ENCODE data around the gene KCNIP4. TPM values are rescaled to one million over a fixed set of nuclear protein-coding genes. Genes with fewer than 3 reads are reported as not detected.

KCNIP4 gene
- total RNA-seq, 1 experiment from 2014 or later: not detected

DNA sequence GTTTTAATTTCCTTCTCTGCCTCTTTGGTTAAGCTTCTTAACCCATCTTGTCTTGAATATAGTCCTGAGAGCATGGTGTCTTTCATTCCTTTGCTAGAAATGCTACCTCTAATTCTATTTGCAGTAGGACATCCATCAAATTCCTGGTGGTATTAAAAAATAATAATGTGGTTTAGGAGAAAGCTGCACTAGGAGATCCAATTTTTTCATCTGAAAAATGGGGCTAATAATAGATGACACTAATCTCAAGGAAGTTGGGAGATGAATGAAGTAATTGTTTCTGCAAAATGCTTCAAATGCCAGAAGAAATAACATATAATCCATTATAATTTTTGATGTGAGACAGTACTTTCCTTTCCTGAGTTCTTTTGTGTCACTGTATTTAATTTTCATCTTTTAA lies 1053.4 kb downstream of the KCNIP4 start:
- DNase-seq (ENCODE audit: low spot score): no peak
- in situ Hi-C loops (cut with HindIII; ENCODE audit: low sequenced_read_pairs): no loop called here

DNA sequence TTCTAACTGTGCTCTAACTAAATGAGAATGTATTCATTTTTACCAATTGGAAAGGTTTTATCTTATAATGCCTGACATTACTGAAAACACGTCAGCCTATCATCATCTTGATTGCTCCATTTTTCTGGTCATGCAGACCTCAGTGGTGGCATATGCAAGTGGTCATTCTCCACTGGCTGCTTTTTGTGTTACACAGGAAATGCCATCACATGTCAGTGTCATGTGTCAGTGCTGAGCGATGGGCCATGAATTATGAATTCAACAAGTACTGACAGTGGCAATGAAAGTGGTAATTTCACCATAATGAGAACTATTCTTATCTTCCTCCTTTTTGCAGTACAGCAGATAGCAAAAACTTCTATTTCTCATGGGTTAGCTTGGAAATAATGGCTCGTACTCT lies 1057.8 kb downstream of the KCNIP4 start:
- in situ Hi-C loops (cut with HindIII; ENCODE audit: low sequenced_read_pairs): no loop called here
- DNase-seq (ENCODE audit: low spot score): no peak

DNA sequence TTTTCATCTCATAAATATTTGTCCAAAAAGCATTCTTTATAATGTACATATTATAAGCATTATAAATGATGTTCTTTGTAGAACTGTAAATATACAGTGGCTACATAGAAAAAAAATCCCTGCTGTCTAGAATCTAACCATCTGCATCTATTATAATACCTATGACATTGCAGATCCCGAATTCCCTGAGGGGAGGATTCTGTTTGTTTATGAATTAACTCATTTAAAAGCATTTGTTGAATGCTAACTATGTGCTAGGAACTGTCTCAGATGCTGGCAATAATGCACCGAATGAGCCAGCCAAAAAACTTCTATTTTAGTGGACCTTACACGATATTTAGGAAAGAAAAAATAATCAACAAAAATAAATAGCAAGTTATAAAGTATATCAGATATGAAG lies 1058.7 kb downstream of the KCNIP4 start:
- in situ Hi-C loops (cut with HindIII; ENCODE audit: low sequenced_read_pairs): no loop called here
- DNase-seq (ENCODE audit: low spot score): no peak

DNA sequence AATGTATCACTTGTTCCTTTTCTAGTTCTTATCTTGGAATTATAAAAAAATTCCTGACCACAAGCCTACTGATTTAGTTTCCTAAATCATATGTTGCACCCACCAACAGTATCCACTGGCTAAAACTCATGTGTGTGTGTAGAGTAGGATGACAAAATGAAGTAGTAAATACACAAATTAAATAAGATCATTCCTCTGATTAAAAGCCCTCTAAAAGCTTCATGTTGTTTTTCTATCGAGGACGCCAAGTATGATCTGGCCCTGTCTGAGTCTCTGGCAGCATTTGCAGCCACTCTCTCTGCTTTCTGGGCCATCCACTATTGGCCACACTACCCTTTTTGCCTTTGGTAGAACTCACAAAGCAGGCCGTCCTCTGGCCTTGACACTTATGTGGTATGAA lies 1064.9 kb downstream of the KCNIP4 start:
- no peak for DNase-seq (ENCODE audit: low spot score)
- in situ Hi-C loops (cut with HindIII; ENCODE audit: low sequenced_read_pairs): no loop called here

DNA sequence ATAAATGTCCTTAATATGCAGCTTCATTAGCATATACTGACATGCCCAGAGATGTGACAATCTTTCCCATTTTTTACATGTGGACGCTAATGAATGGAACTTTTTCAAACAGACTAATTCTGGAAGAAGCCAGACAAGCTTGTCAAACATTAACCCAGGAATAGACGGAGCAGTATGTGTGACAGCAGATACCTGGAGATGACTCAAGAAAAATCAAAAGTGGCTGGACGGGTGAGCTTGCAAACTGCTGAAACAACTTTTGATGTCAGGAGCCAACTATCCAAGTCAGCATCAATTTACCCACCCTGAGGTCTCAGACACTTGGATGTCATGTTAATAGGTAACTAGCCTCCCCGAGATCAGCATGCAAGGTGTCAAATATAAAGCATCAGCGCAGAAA lies 1065.3 kb downstream of the KCNIP4 start:
- no peak for DNase-seq (ENCODE audit: low spot score)
- in situ Hi-C loops (cut with HindIII; ENCODE audit: low sequenced_read_pairs): no loop called here

DNA sequence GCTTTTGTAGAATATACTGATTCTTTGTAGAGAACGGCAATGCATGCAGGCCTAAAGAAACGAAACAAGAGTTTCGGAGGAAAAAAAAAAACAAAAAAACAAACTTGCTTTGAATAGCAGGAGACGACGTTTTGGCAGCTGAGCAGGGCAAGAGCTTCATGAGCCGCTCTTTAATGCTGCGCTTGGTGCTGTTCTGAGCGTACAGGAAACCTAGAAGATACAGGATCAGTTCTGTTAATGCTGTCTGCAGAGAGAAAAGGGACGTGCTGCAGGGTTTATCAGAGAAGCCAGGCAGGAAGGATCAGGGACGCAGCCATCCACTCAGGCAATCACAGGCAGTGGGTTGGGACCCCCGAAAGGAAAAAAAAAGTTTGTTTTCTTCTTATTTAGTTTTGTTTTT lies 1066.1 kb downstream of the KCNIP4 start:
- no peak for DNase-seq (ENCODE audit: low spot score)
- in situ Hi-C loops (cut with HindIII; ENCODE audit: low sequenced_read_pairs): no loop called here

DNA sequence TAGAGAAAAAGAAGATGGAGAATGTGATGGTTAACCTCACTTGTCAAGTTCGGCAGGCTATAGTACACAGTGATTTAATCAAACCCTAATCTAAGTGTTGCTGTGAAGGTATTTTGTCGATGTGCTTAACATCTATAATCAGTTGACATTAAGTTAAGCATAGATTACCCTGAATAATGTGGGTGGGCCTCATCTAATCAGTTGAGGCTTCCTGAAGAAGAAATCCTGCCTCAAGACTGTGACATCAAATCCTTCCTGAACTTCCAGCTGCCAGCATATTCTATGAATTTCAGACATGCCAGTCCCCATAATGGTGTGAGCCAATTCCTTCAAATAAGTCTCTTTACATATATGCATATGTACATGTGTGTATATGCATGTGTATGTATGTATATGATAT lies 1066.9 kb downstream of the KCNIP4 start:
- in situ Hi-C loops (cut with HindIII; ENCODE audit: low sequenced_read_pairs): no loop called here
- no peak for DNase-seq (ENCODE audit: low spot score)

DNA sequence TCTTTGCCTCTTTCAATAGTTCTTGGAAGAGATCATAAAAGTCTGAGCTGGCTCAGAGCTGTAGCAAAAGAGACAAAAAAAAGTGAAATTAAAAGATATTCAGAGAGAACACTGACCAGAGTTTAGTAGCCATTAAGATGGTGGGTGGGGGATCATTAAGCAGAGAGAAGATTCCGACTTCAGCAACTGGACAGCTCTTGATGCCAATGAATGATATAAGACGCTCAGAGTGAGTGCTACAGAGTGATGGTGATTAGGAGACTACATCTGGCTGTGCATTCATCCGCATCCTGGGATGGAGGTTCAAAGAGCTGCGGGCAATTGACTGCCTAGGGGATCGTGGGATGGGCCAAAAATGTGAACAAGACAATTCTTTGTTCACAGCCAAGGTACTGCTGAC lies 1069.8 kb downstream of the KCNIP4 start:
- DNase-seq (ENCODE audit: low spot score): no peak
- in situ Hi-C loops (cut with HindIII; ENCODE audit: low sequenced_read_pairs): no loop called here

DNA sequence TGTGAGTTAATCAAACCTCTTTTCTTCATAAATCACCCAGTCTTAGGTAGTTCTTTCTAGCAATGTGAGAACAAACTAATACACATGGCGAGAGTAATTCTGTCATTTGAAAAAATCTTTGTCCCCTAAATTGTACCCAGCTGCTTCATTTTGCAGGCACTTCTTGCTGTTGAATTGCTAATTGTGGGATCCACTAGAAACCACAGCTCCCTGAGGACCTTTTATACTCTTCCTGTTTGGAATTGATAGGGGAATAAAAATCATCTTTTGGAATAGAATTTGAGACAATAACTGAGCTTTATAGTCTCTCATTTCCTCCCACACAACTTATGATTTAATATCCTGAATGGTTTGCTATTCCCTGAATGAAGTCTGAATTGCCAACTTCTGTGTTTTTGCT lies 1078.1 kb downstream of the KCNIP4 start:
- in situ Hi-C loops (cut with HindIII; ENCODE audit: low sequenced_read_pairs): no loop called here
- DNase-seq (ENCODE audit: low spot score): no peak

DNA sequence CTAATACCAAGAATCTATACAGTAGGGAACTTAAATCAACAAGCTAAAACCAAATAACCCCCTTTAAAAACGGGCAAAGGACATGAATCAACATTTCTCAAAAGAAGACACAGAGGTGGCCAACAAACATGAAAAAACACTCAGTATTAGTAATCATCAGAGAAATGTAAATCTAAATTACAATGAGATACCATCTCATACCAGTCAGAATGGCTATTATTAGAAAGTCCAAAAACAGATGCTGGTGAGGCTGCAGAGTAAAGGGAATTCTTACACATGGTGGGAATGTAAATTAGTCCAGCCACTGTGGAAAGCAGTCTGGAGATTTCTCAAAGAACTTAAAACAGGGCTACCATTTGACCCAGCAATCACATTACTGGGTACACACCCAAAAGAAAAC lies 1080.5 kb downstream of the KCNIP4 start:
- in situ Hi-C loops (cut with HindIII; ENCODE audit: low sequenced_read_pairs): no loop called here
- no peak for DNase-seq (ENCODE audit: low spot score)

DNA sequence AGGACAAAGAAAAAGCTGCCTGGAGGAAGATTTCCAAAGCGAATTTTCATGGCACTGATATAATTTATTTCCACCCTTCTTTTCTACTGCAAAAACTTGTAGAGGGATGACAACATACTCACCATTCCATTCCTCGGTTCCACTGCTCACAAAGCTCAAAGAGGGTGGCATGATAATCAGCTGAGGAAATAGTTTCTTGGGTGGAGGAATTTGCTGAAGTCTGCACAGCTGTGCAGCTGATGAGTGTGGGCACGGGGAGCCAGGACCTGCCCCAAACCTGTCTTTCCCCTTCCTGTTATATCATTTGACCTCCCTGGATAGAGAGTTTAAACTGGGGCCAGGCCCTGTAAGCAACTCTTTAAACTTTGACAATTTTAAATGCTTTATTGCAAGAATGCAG lies 1087.7 kb downstream of the KCNIP4 start:
- in situ Hi-C loops (cut with HindIII; ENCODE audit: low sequenced_read_pairs): no loop called here

DNA sequence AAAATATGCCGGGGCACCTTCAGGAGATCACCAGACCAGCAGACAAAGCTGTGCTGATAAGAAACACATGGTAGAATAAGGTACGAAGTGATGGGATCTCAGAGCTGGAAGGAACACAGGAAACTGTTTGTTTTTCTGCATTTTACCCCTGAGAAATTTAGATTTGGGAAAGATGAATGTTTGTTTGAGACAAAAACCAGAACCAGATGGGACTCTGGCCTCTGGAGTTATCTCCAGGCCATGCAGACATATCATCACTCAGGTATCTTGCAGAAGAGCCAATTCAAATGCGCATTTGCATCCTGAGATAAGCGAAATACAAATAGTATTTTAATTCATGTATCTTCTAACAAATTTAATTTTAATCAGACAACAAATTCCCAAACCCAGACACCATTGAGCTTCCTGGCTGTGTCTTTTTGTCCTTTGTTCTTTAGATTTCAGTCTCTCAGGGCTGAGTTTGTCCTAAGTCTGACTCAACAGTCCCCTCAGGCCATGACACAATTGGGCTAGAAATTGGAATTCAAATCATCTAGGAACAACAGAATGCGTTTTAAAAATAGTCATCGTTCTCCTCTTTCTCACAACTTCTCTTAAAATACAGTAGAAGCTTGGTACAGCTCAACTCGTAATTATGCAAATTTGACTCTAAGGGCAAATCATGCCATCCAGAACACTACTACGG lies 1089.3 kb downstream of the KCNIP4 start:
- in situ Hi-C loops (cut with HindIII; ENCODE audit: low sequenced_read_pairs): no loop called here
- no peak for DNase-seq (ENCODE audit: low spot score)

More for the DNA sequence above, 1087.7 kb downstream of the KCNIP4 start:
- DNase-seq (ENCODE audit: low spot score): no peak

DNA sequence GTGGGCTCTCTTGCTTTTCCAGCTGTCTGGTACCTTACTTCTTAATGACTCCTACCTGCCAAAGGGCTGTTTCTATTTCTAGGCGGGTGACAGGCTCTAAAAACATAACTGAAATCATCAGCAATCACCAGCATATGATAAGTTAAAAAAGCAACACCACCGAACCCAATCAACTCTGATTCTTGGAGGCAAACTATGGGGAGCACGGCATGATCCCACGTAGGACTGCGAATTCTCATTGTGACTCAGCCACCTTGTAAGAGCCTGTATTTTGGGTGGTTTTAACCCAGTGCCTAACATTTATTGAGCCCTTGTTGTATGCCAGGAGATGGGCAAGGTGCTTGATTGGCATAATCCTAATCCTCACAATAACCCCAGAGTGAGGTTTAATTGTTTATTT lies 1091.5 kb downstream of the KCNIP4 start:
- in situ Hi-C loops (cut with HindIII; ENCODE audit: low sequenced_read_pairs): no loop called here
- no peak for DNase-seq (ENCODE audit: low spot score)

DNA sequence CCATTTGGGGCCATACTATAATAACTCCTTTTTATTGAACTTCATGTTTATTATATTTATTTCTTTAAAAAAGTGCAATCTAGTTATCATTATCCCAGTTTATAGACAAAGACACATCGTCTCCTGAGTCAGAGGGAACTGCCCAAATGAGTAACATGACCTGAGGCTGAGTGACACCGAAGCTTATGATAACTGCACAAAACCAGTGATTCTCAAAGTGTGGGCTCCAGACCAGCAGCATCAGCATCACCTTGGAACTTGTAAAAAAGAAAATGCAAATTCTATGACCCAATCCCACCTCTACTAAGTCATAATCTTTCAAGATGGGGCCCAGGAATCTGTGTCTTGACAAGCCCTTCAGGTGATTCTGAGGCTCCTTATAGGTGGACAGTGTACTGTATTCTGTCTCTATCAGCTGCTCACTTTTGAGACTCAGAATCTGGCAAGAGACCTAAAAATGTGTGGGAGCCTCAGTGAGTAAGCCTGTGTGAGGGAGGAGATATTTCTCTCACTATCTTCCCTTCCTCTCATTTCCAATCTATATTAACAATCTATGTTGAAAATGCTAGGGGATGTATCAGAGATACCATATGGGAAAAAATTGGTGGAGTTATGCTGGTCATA lies 1101.3 kb downstream of the KCNIP4 start:
- in situ Hi-C loops (cut with HindIII; ENCODE audit: low sequenced_read_pairs): no loop called here
- no peak for DNase-seq (ENCODE audit: low spot score)

DNA sequence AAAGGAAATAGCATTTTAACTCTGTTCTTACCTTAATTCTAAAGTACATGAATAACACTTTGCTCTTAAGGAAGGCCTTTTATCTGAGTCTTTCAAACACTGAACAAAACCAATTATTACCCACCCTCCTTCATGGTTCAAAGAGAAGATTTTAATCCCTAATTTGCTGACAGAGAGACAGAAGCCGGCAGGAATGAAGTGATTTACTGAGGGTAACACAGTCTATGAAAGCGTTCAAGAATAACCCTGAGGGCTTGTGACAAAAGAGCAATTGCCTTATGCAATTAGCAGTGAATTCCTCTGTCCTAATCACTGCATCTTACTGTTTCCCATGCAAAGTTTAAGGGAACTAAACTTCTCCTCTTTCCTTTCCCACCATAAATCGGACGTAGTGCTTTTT lies 1104.3 kb downstream of the KCNIP4 start:
- DNase-seq (ENCODE audit: low spot score): no peak
- in situ Hi-C loops (cut with HindIII; ENCODE audit: low sequenced_read_pairs): no loop called here

DNA sequence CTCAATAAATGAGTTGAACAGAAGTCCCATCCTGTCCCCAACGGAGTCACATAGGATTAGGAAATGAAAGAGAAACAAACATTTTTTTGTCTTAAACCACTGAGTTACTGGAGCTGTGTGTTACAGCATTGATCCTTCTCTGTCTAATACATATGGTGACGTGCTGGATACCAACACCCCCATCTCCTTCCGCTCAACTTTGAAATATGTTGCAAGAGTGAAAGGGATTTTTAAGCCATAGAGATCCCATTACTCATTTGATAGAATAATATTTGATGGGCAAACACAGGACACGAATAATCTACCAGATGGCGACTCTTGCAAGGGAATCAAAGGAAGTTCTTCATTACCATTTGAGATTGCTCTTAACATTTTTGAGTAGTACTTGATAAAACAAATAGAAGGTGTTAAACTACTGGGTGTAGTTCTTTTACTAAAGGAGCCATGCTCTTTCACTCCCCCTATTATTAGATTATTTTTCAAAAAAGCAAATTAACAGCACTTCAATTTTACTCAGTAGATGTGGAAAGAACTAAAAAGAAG lies 1107.9 kb downstream of the KCNIP4 start:
- no peak for DNase-seq (ENCODE audit: low spot score)
- in situ Hi-C loops (cut with HindIII; ENCODE audit: low sequenced_read_pairs): no loop called here

DNA sequence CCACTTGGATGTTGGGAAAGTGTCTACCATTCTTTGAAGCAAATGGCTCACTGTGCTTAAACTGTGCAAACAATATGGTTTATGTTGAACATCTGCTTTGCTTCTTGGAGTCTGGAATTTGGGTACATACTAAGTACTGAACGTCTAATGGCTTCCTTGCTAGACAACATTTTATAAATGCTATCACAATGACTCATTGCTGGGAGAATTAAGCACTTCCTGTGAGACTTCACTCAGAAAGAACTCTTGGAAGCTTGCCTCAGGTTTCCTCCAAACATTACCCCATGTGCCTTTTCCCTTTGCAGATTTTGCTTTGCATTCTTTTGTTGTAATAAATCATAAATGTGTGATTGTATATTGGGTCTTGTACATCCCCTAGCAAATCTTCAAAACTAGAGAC lies 1108.6 kb downstream of the KCNIP4 start:
- no peak for DNase-seq (ENCODE audit: low spot score)

DNA sequence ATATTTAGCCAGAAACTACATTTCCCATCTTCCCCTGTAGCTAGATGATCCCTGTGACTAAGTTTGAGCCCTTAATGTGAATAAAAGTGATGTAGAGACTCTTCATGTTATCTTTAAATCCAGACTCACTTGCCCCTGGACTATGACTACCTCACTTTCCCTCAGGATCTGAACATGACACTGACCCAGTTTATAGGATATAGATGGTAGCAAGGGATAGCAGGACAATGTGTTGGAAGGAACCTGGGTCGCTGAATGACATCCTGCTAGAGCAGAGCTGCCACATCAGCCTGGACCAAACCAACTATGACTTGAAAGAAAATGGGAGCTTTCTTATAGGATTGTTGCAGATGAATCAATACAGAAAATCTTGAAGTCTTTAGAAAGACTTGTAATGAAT lies 1110.1 kb downstream of the KCNIP4 start:
- no peak for DNase-seq (ENCODE audit: low spot score)
- in situ Hi-C loops (cut with HindIII; ENCODE audit: low sequenced_read_pairs): no loop called here

More for the DNA sequence above, 1108.6 kb downstream of the KCNIP4 start:
- in situ Hi-C loops (cut with HindIII; ENCODE audit: low sequenced_read_pairs): no loop called here

DNA sequence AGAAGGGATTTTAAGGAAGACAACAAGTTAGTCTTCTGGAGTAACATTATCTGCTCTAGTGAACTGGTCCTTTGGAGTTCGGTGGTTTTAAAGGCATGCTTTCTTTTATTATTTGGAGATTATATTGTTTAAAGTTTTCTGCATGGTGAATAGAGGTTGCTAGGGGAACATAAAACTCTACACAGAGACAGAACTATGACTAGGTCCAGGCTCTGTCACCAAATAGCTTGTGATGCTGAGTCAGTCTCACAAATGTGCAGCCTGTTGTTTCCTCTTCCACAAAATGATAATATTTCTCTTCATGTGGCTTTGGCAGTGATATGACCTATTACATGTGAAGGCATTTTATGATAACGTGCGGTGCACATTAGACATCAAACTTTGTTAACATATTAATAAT lies 1115.7 kb downstream of the KCNIP4 start:
- in situ Hi-C loops (cut with HindIII; ENCODE audit: low sequenced_read_pairs): no loop called here
- DNase-seq (ENCODE audit: low spot score): no peak

DNA sequence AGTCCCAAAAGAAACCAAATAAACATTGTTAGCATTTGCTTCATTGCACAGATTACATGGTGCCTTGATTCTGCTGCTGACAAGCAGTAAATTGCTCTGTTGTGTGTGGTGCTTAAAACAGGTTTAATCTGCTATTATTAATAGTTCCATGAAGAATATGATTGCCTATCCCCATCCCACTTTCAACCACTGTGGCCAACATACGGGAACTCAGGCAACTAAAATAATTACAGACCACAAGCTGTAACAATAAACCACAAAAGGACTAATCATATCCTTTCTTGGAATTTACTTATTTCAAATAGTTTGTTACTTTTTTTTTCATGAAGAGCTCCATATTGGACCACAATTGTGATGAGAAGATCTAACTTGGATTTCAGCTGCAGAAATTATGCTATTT lies 1116.8 kb downstream of the KCNIP4 start:
- no peak for DNase-seq (ENCODE audit: low spot score)
- in situ Hi-C loops (cut with HindIII; ENCODE audit: low sequenced_read_pairs): no loop called here

Data from G401 (cell line).